ENCODE results near the gene RBM11.

Gene RBM11

DNA sequence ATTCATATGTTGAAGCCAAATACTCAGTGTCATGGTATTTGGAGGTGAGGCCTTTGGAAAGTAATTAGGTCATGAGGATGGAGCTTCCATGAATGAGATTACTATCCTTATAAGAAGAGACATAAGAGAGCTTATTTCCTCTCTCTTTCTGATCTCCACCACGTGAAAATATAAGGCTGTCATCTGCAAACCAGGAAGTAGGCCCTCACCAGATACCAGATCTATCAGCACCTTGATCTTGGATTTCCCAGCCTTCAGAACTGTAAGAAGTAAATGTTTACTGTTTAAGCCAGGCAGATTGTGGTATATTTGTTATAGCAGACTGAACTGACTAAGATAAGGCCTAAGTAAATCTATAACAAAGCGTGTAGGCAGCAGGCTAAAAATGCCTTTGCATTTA, 25.3 kb downstream of the RBM11 start:
- H3K27ac ChIP-seq (ENCODE audit: extremely low read depth, low read depth, low read length): no peak overlapping the region
- ChIA-PET CTCF (interaction anchor here (1.4 kb wide), 1 partner anchor 18 kb away, joined by 5 read pairs; no protein-coding TSS in a partner anchor), POLR2A (no interaction called here)

DNA sequence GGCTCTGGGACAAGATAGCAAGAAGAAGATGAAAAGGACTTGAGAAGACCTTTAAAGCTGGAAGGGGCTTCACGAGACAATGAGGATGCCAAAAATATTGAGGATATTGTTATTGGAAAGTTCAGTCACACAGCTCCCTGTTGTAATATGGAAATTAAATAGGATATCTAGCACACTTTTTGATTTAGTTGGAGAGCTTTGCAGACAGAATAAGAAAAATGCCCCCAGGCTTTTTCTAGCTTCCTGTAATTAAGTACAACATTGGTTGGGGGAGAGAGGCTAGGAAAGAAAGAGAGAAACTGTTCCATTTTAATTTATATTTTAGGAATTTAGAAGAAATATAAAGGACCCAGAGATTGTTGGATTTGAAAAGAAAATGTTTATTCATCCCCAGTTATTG, 27.5 kb downstream of the RBM11 start:
- ChIA-PET CTCF (interaction anchor here (0.5 to 1.6 kb wide), 3 partner anchors 10 to 1349 kb away, joined by 3 to 4 read pairs (median 3); no protein-coding TSS in a partner anchor), POLR2A (no interaction called here)
- H3K27ac ChIP-seq (ENCODE audit: extremely low read depth, low read depth, low read length): no peak overlapping the region
- TF ChIP-seq ZNF76 (tag by site-specific recombination; IDR thresholded peaks at IDR 0.05; ENCODE audit: borderline replicate concordance, low read depth) (no peak), ZNF654 (tag by site-specific recombination; IDR thresholded peaks at IDR 0.05; ENCODE audit: low read depth) (no peak), ZNF416 (tag by site-specific recombination; IDR thresholded peaks at IDR 0.05) (no peak), ZNF214 (tag by site-specific recombination; IDR thresholded peaks at IDR 0.05; ENCODE audit: borderline replicate concordance) (no peak), WT1 (tag by site-specific recombination; IDR thresholded peaks at IDR 0.05) (no peak), ZNF138 (tag by site-specific recombination; IDR thresholded peaks at IDR 0.05; ENCODE audit: borderline replicate concordance) (no peak), ZIC2 (tag by site-specific recombination; IDR thresholded peaks at IDR 0.05) (no peak), TCF7L2 (IDR thresholded peaks at IDR 0.05; ENCODE audit: borderline replicate concordance, low read depth, low read length) (no peak), ZBTB48 (tag by site-specific recombination; IDR thresholded peaks at IDR 0.05) (no peak)
- TF ChIP-seq, protein P1, sequence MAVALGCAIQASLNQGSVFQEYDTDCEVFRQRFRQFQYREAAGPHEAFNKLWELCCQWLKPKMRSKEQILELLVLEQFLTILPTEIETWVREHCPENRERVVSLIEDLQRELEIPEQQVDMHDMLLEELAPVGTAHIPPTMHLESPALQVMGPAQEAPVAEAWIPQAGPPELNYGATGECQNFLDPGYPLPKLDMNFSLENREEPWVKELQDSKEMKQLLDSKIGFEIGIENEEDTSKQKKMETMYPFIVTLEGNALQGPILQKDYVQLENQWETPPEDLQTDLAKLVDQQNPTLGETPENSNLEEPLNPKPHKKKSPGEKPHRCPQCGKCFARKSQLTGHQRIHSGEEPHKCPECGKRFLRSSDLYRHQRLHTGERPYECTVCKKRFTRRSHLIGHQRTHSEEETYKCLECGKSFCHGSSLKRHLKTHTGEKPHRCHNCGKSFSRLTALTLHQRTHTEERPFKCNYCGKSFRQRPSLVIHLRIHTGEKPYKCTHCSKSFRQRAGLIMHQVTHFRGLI (tag by site-specific recombination; IDR thresholded peaks at IDR 0.05): no peak
- TF ChIP-seq, protein P2, sequence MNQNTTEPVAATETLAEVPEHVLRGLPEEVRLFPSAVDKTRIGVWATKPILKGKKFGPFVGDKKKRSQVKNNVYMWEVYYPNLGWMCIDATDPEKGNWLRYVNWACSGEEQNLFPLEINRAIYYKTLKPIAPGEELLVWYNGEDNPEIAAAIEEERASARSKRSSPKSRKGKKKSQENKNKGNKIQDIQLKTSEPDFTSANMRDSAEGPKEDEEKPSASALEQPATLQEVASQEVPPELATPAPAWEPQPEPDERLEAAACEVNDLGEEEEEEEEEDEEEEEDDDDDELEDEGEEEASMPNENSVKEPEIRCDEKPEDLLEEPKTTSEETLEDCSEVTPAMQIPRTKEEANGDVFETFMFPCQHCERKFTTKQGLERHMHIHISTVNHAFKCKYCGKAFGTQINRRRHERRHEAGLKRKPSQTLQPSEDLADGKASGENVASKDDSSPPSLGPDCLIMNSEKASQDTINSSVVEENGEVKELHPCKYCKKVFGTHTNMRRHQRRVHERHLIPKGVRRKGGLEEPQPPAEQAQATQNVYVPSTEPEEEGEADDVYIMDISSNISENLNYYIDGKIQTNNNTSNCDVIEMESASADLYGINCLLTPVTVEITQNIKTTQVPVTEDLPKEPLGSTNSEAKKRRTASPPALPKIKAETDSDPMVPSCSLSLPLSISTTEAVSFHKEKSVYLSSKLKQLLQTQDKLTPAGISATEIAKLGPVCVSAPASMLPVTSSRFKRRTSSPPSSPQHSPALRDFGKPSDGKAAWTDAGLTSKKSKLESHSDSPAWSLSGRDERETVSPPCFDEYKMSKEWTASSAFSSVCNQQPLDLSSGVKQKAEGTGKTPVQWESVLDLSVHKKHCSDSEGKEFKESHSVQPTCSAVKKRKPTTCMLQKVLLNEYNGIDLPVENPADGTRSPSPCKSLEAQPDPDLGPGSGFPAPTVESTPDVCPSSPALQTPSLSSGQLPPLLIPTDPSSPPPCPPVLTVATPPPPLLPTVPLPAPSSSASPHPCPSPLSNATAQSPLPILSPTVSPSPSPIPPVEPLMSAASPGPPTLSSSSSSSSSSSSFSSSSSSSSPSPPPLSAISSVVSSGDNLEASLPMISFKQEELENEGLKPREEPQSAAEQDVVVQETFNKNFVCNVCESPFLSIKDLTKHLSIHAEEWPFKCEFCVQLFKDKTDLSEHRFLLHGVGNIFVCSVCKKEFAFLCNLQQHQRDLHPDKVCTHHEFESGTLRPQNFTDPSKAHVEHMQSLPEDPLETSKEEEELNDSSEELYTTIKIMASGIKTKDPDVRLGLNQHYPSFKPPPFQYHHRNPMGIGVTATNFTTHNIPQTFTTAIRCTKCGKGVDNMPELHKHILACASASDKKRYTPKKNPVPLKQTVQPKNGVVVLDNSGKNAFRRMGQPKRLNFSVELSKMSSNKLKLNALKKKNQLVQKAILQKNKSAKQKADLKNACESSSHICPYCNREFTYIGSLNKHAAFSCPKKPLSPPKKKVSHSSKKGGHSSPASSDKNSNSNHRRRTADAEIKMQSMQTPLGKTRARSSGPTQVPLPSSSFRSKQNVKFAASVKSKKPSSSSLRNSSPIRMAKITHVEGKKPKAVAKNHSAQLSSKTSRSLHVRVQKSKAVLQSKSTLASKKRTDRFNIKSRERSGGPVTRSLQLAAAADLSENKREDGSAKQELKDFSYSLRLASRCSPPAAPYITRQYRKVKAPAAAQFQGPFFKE (tag by site-specific recombination; IDR thresholded peaks at IDR 0.05; ENCODE audit: borderline replicate concordance): no peak
- TF ChIP-seq, protein P3, sequence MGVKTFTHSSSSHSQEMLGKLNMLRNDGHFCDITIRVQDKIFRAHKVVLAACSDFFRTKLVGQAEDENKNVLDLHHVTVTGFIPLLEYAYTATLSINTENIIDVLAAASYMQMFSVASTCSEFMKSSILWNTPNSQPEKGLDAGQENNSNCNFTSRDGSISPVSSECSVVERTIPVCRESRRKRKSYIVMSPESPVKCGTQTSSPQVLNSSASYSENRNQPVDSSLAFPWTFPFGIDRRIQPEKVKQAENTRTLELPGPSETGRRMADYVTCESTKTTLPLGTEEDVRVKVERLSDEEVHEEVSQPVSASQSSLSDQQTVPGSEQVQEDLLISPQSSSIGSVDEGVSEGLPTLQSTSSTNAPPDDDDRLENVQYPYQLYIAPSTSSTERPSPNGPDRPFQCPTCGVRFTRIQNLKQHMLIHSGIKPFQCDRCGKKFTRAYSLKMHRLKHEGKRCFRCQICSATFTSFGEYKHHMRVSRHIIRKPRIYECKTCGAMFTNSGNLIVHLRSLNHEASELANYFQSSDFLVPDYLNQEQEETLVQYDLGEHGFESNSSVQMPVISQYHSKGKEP (tag by site-specific recombination; IDR thresholded peaks at IDR 0.05): no peak
- H3K4me1 ChIP-seq (ENCODE audit: control insufficient read depth, insufficient read depth, low read length): no peaks in the 10 kb centered on the region
- H3K36me3 ChIP-seq (ENCODE audit: control insufficient read depth in 2 of 2, insufficient read depth in 1 of 2, low read length in 2 of 2): no peaks in the 10 kb centered on the region
- H3K9me3 ChIP-seq (ENCODE audit: control insufficient read depth, insufficient read depth, low read depth, low read length): no peaks in the 10 kb centered on the region
- no peak overlapping the region for H3K4me3 ChIP-seq (ENCODE audit: low read depth, low read length)

More for the DNA sequence above, 25.3 kb downstream of the RBM11 start:
- H3K9me3 ChIP-seq (ENCODE audit: control insufficient read depth, insufficient read depth, low read depth, low read length): no peaks in the 10 kb centered on the region
- H3K36me3 ChIP-seq (ENCODE audit: control insufficient read depth in 2 of 2, insufficient read depth in 1 of 2, low read length in 2 of 2): no peaks in the 10 kb centered on the region
- H3K4me1 ChIP-seq (ENCODE audit: control insufficient read depth, insufficient read depth, low read length): no peaks in the 10 kb centered on the region
- no peak for TF ChIP-seq ZSCAN30 (tag by site-specific recombination; IDR thresholded peaks at IDR 0.05)
- no peak for TF ChIP-seq ZNF558 (tag by site-specific recombination; IDR thresholded peaks at IDR 0.05)
- TF ChIP-seq, protein P4, sequence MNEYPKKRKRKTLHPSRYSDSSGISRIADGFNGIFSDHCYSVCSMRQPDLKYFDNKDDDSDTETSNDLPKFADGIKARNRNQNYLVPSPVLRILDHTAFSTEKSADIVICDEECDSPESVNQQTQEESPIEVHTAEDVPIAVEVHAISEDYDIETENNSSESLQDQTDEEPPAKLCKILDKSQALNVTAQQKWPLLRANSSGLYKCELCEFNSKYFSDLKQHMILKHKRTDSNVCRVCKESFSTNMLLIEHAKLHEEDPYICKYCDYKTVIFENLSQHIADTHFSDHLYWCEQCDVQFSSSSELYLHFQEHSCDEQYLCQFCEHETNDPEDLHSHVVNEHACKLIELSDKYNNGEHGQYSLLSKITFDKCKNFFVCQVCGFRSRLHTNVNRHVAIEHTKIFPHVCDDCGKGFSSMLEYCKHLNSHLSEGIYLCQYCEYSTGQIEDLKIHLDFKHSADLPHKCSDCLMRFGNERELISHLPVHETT (tag by site-specific recombination; IDR thresholded peaks at IDR 0.05): no peak
- TF ChIP-seq ZBTB7A (tag by site-specific recombination; IDR thresholded peaks at IDR 0.05; ENCODE audit: low read depth): no peak
- no peak for TF ChIP-seq ZNF549 (tag by site-specific recombination; IDR thresholded peaks at IDR 0.05)
- TF ChIP-seq ZNF654 (tag by site-specific recombination; IDR thresholded peaks at IDR 0.05; ENCODE audit: low read depth): no peak
- no peak for TF ChIP-seq SCRT1 (tag by site-specific recombination; IDR thresholded peaks at IDR 0.05; ENCODE audit: borderline replicate concordance)
- no peak for TF ChIP-seq SP3 (tag by site-specific recombination; IDR thresholded peaks at IDR 0.05)
- TF ChIP-seq ZNF302 (tag by site-specific recombination; IDR thresholded peaks at IDR 0.05; ENCODE audit: low read depth): no peak
- TF ChIP-seq, protein P5, sequence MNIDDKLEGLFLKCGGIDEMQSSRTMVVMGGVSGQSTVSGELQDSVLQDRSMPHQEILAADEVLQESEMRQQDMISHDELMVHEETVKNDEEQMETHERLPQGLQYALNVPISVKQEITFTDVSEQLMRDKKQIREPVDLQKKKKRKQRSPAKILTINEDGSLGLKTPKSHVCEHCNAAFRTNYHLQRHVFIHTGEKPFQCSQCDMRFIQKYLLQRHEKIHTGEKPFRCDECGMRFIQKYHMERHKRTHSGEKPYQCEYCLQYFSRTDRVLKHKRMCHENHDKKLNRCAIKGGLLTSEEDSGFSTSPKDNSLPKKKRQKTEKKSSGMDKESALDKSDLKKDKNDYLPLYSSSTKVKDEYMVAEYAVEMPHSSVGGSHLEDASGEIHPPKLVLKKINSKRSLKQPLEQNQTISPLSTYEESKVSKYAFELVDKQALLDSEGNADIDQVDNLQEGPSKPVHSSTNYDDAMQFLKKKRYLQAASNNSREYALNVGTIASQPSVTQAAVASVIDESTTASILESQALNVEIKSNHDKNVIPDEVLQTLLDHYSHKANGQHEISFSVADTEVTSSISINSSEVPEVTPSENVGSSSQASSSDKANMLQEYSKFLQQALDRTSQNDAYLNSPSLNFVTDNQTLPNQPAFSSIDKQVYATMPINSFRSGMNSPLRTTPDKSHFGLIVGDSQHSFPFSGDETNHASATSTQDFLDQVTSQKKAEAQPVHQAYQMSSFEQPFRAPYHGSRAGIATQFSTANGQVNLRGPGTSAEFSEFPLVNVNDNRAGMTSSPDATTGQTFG (tag by site-specific recombination; IDR thresholded peaks at IDR 0.05; ENCODE audit: borderline replicate concordance): no peak
- TF ChIP-seq ZNF670 (tag by site-specific recombination; IDR thresholded peaks at IDR 0.05; ENCODE audit: low read depth): no peak
- TF ChIP-seq ZNF561 (tag by site-specific recombination; IDR thresholded peaks at IDR 0.05; ENCODE audit: borderline replicate concordance): no peak
- no peak for TF ChIP-seq ZNF354C (tag by site-specific recombination; IDR thresholded peaks at IDR 0.05; ENCODE audit: borderline replicate concordance, low read depth)
- no peak for TF ChIP-seq ZNF133 (tag by site-specific recombination; IDR thresholded peaks at IDR 0.05)
- TF ChIP-seq MEIS1 (CRISPR knock-in tag; IDR thresholded peaks at IDR 0.05; ENCODE audit: borderline replicate concordance): no peak
- no peak overlapping the region for H3K4me3 ChIP-seq (ENCODE audit: low read depth, low read length)
